Endothelial cell of umbilical vein (primary cell): ENCODE results near the gene DTWD2. TPM values are rescaled to one million over a fixed set of nuclear protein-coding genes. Genes with fewer than 3 reads are reported as not detected.
"Not testable (repeated sequence)": the region's sequence is repeated elsewhere in the genome, so short reads cannot be mapped to it uniquely, and the experiment has no call there.

Source experiments
- BruUV-seq: library from RNA; stranded (reverse); fragments of 400-500 nt; replicated peaks from 2 replicates; lab custom pipeline; 2021; lab: Mats Ljungman, UMichigan
- CTCF ChIA-PET: fragments of 300-600, 350-600 bp; sonication (Branson Sonifier 250); formaldehyde crosslinking; loops from one replicate; lab custom pipeline; 2021; ENCODE audit warnings: antibody characterized with exemption, inconsistent platforms; lab: Charles Lee
- POLR2A ChIA-PET: fragments of 300-600, 350-600 bp; sonication (Branson Sonifier 250); formaldehyde crosslinking; loops from one replicate; lab custom pipeline; 2021; ENCODE audit warnings: antibody characterized with exemption, inconsistent platforms; lab: Charles Lee
- DNase-seq: peaks from one replicate; pipeline ENCODE4 v3.0.0-alpha.2; 2011; ENCODE audit warnings: low read depth, low spot score
- FAIRE-seq: peaks from 2 replicates; lab custom pipeline; 2011; peaks lifted over from hg19 to GRCh38; lab: Jason Lieb, UNC
- H2AFZ ChIP-seq: 2 replicates; pipeline ENCODE4 v1.6.0; 2012; ENCODE audit warnings: low read depth, low read length, control low read depth, inconsistent platforms
- H3K27ac ChIP-seq: 2 replicates; pipeline ENCODE4 v1.5.1; 2011; ENCODE audit warnings: low read depth, mild to moderate bottlenecking, control low read depth, low read length, moderate library complexity; ENCODE audit not compliant: insufficient read depth
- H3K27me3 ChIP-seq, 2 experiments: 2 replicates each; pipeline versions ENCODE4 v1.6.0 to v1.6.1; 2011; ENCODE audit warnings: low read length in 2 of 2, mixed read lengths in 1 of 2; ENCODE audit not compliant: control insufficient read depth in 2 of 2, insufficient read depth in 2 of 2
- H3K36me3 ChIP-seq, 2 experiments: 2 replicates in 1 of 2; 3 replicates in 1 of 2; pipeline ENCODE4 v1.5.1; 2011; ENCODE audit warnings: low read length in 2 of 2, mild to moderate bottlenecking in 1 of 2, moderate library complexity in 1 of 2; ENCODE audit not compliant: control insufficient read depth in 2 of 2, insufficient read depth in 2 of 2; ENCODE audit errors: extremely low read depth in 1 of 2
- H3K4me1 ChIP-seq: 3 replicates; pipeline ENCODE4 v1.5.1; 2011; ENCODE audit warnings: mild to moderate bottlenecking, low read length; ENCODE audit not compliant: control insufficient read depth, insufficient read depth; ENCODE audit errors: extremely low read depth
- H3K4me2 ChIP-seq: 2 replicates; pipeline ENCODE4 v1.6.1; 2011; ENCODE audit warnings: low read length, control low read depth, mixed read lengths; ENCODE audit not compliant: insufficient read depth
- H3K4me3 ChIP-seq, 3 experiments: fragments of 200-600 bp in 1 of 3; sonication (generic), shearing (Covaris generic) in 1 of 3; replicated peaks in 1 of 3; 2 replicates each; pipeline ENCODE4 v1.5.1; 2011 to 2016; ENCODE audit warnings: control low read depth in 3 of 3, low read length in 3 of 3, mild to moderate bottlenecking in 2 of 3, inconsistent platforms in 1 of 3, low read depth in 1 of 3, moderate library complexity in 1 of 3; ENCODE audit not compliant: insufficient read depth in 1 of 3
- H3K79me2 ChIP-seq: 2 replicates; pipeline ENCODE4 v1.6.0; 2012; ENCODE audit warnings: low read length, inconsistent platforms; ENCODE audit not compliant: control insufficient read depth, insufficient read depth
- H3K9ac ChIP-seq: replicated peaks from 2 replicates; pipeline ENCODE3; 2011; ENCODE audit warnings: low read length, control low read depth; ENCODE audit not compliant: insufficient read depth; ENCODE audit errors: extremely low read depth
- H3K9me1 ChIP-seq: replicated peaks from 3 replicates; pipeline ENCODE4 v1.6.0; 2011; ENCODE audit warnings: mild to moderate bottlenecking, low read length; ENCODE audit not compliant: control insufficient read depth, insufficient read depth; ENCODE audit errors: extremely low read depth
- H3K9me3 ChIP-seq: replicated peaks from 2 replicates; pipeline ENCODE4 v1.5.1; 2012; ENCODE audit warnings: low read length, inconsistent platforms; ENCODE audit not compliant: control insufficient read depth, insufficient read depth
- H4K20me1 ChIP-seq: replicated peaks from 2 replicates; pipeline ENCODE3; 2011; ENCODE audit warnings: mild to moderate bottlenecking, low read length; ENCODE audit not compliant: control insufficient read depth, insufficient read depth; ENCODE audit errors: extremely low read depth
- CTCF ChIP-seq, 2 donors: IDR thresholded peaks; 1 replicate in 1 of 2; 2 replicates in 1 of 2; pipeline ENCODE4 v1.5.1; 2011; ENCODE audit warnings: low read length in 2 of 2, mild to moderate bottlenecking in 2 of 2, moderate library complexity in 2 of 2, control low read depth in 1 of 2, inconsistent platforms in 1 of 2, low read depth in 1 of 2; ENCODE audit not compliant: insufficient read depth in 1 of 2; ENCODE audit errors: extremely low read depth in 1 of 2
- EZH2 ChIP-seq: IDR thresholded peaks from 2 replicates; pipeline ENCODE4 v1.6.1; 2012; ENCODE audit warnings: borderline replicate concordance, low read depth, mild to moderate bottlenecking, moderate library complexity, low read length, inconsistent platforms; ENCODE audit not compliant: severe bottlenecking
- GATA2 ChIP-seq: IDR thresholded peaks from 2 replicates; pipeline ENCODE4 v1.7.0; 2011; ENCODE audit warnings: low read depth, mild to moderate bottlenecking, moderate library complexity, mixed read lengths, low read length; ENCODE audit not compliant: insufficient read length, insufficient read depth
- JUN ChIP-seq: IDR thresholded peaks from 2 replicates; pipeline ENCODE4 v1.6.1; 2011; ENCODE audit warnings: borderline replicate concordance, low read depth; ENCODE audit not compliant: insufficient read length, insufficient read depth
- MYC ChIP-seq: IDR thresholded peaks from one replicate; pipeline ENCODE4 v1.6.1; 2011; ENCODE audit warnings: mild to moderate bottlenecking, low read depth, low read length
- POLR2A ChIP-seq: IDR thresholded peaks from 2 replicates; pipeline ENCODE4 v1.6.1; 2012; ENCODE audit warnings: low read depth, mild to moderate bottlenecking, control low read depth, low read length
- POLR2AphosphoS5 ChIP-seq: IDR thresholded peaks from 2 replicates; pipeline ENCODE4 v1.6.1; 2012; ENCODE audit warnings: low read depth, mild to moderate bottlenecking, control low read depth, low read length, moderate library complexity; ENCODE audit not compliant: insufficient read depth
- dilution Hi-C: fragments of 300-500 bp; cut with MboI; formaldehyde crosslinking; loops from one replicate; pipeline ENCODE4 v1.15.0; 2019; ENCODE audit warnings: low sequenced_read_pairs; ENCODE audit not compliant: extremely low pct_ligation_motif_present
- intact Hi-C: fragments of 100-400 bp; cut with micrococcal nuclease; formaldehyde crosslinking; loops from one replicate; pipeline ENCODE4 v1.10.0; 2022
- polyA plus RNA-seq, 4 experiments: library from polyadenylated mRNA; depleted of rRNA in 3 of 4; stranded (reverse) in 3 of 4; unstranded in 1 of 4; fragments of >200 nt; gene quantifications; 2 replicates each; pipeline versions ENCODE4 v1.2.1 to v1.2.3, GENCODE V29; 2011 to 2012; ENCODE audit warnings: missing spikeins in 1 of 4
- total RNA-seq: library from RNA; stranded (reverse); gene quantifications from 2 replicates; pipeline ENCODE4 v1.2.3, GENCODE V29; 2021

DTWD2 gene
- total and polyA plus RNA-seq, 2 donors (not counting 3 experiments of a cell fraction or from before 2014, with no cell fraction given) = 0.99 to 1.1 TPM

DNA sequence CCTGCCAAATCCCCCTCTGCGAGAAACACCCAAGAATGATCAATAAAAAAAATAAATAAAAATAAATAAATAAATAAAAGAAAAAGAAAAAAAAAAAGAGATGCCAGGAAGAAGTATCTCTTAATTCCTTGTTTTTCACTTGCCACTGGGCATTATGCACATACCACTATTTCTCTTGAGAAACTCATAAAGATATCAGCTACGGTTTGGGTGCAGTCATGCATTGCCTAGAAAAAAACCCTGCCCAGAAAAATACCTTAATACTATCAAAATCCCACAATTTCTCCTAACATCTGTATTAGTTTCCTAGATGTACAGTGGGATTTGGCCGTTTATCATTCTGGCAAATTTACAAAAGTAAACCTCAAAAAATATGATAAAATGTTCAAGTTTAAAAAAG is 22.5 kb downstream of the DTWD2 start:
- no peak overlapping the region for H3K4me3 ChIP-seq
- no peak for FAIRE-seq
- dilution Hi-C loops (no loop called here), intact Hi-C loops (no loop called here)
- TF ChIP-seq POLR2A (no peak), GATA2 (no peak), EZH2 (no peak), JUN (no peak), MYC (no peak), POLR2AphosphoS5 (no peak), CTCF (IDR thresholded peaks at IDR 0.05; ENCODE audit: extremely low read depth in 1 of 2, insufficient read depth in 1 of 2, low read depth in 1 of 2, low read length in 2 of 2) (no peak)
- H3K36me3 ChIP-seq = no peaks in the 10 kb centered on the region
- H3K4me1 ChIP-seq = no peaks in the 10 kb centered on the region
- no peak overlapping the region for H3K27ac ChIP-seq
- H3K4me2 ChIP-seq = no peak overlapping the region
- POLR2A ChIA-PET = no interaction called here
- no peaks in the 10 kb centered on the region for H3K9me3 ChIP-seq
- H4K20me1 ChIP-seq = no peaks in the 10 kb centered on the region
- H2AFZ ChIP-seq = no peak overlapping the region
- CTCF ChIA-PET = no interaction called here
- no peaks in the 10 kb centered on the region for H3K27me3 ChIP-seq
- no peak overlapping the region for H3K9ac ChIP-seq
- no peaks in the 10 kb centered on the region for H3K79me2 ChIP-seq
- no TSS peak for BruUV-seq
- DNase-seq = no peak
- H3K9me1 ChIP-seq = no peaks in the 10 kb centered on the region

GRCh38 chr5:118964970-118965369 is 23.4 kb downstream of the DTWD2 start:
- dilution Hi-C loops, H3K9ac ChIP-seq, H2AFZ ChIP-seq, POLR2A ChIA-PET, H3K36me3 ChIP-seq, H3K4me3 ChIP-seq, CTCF ChIA-PET, H3K4me2 ChIP-seq, FAIRE-seq, BruUV-seq, H3K4me1 ChIP-seq, DNase-seq, H3K27ac ChIP-seq, H3K9me1 ChIP-seq, H4K20me1 ChIP-seq, H3K79me2 ChIP-seq, H3K9me3 ChIP-seq, H3K27me3 ChIP-seq: not testable (repeated sequence)
- intact Hi-C loops = loop anchor here (5.0 kb wide), 1 partner anchor 1503 kb away; no protein-coding TSS in a partner anchor

GRCh38 chr5:118964388-118964787 is 24.0 kb downstream of the DTWD2 start:
- DNase-seq, H3K9me1 ChIP-seq, H3K27ac ChIP-seq, H3K9me3 ChIP-seq, H3K79me2 ChIP-seq, H3K9ac ChIP-seq, H4K20me1 ChIP-seq, H3K4me3 ChIP-seq, POLR2A ChIA-PET, H3K4me2 ChIP-seq, FAIRE-seq, H3K27me3 ChIP-seq, CTCF ChIA-PET, H2AFZ ChIP-seq, BruUV-seq, H3K36me3 ChIP-seq, dilution Hi-C loops, H3K4me1 ChIP-seq: not testable (repeated sequence)
- intact Hi-C loops = loop anchor here (5.0 kb wide), 1 partner anchor 1502 kb away; no protein-coding TSS in a partner anchor
